Keratinocyte (primary cell): ENCODE results near the gene RASEF. TPM values are rescaled to one million over a fixed set of nuclear protein-coding genes. Genes with fewer than 3 reads are reported as not detected.

Source experiments
- DNase-seq: peaks from one replicate; pipeline ENCODE4 v3.0.0-alpha.2; 2011; ENCODE audit warnings: low read depth, missing footprints, low spot score
- FAIRE-seq: peaks from 2 replicates; lab custom pipeline; 2011; peaks lifted over from hg19 to GRCh38; lab: Jason Lieb, UNC
- H2AFZ ChIP-seq: 2 replicates; pipeline ENCODE4 v1.6.0; 2012; ENCODE audit warnings: low read length, control low read depth, inconsistent platforms; ENCODE audit not compliant: control insufficient read depth
- H3K27ac ChIP-seq: 2 replicates; pipeline ENCODE4 v1.5.1; 2011; ENCODE audit warnings: low read length; ENCODE audit not compliant: control insufficient read depth, insufficient read depth
- H3K27me3 ChIP-seq: 3 replicates; pipeline ENCODE4 v1.6.0; 2011; ENCODE audit warnings: low read length; ENCODE audit not compliant: control insufficient read depth, insufficient read depth; ENCODE audit errors: extremely low read depth
- H3K36me3 ChIP-seq, 2 experiments: 2 replicates in 1 of 2; 3 replicates in 1 of 2; pipeline ENCODE4 v1.5.1; 2011; ENCODE audit warnings: low read length in 2 of 2, mild to moderate bottlenecking in 1 of 2; ENCODE audit not compliant: control insufficient read depth in 2 of 2, insufficient read depth in 2 of 2; ENCODE audit errors: extremely low read depth in 1 of 2
- H3K4me1 ChIP-seq: 3 replicates; pipeline ENCODE4 v1.5.1; 2011; ENCODE audit warnings: low read length; ENCODE audit not compliant: control insufficient read depth, insufficient read depth; ENCODE audit errors: extremely low read depth
- H3K4me2 ChIP-seq: 3 replicates; pipeline ENCODE4 v1.6.0; 2011; ENCODE audit warnings: low read depth, low read length; ENCODE audit not compliant: control insufficient read depth, insufficient read depth; ENCODE audit errors: extremely low read depth
- H3K4me3 ChIP-seq, 3 experiments: fragments of 200-600 bp in 1 of 3; sonication (generic) in 1 of 3; 2 replicates in 2 of 3; 3 replicates in 1 of 3; pipeline ENCODE4 v1.5.1; 2011 to 2016; ENCODE audit warnings: low read length in 3 of 3, mild to moderate bottlenecking in 3 of 3, control low read depth in 2 of 3, inconsistent platforms in 1 of 3, low read depth in 1 of 3, mixed read lengths in 1 of 3, mixed run types in 1 of 3, moderate library complexity in 1 of 3; ENCODE audit not compliant: control insufficient read depth in 2 of 3, insufficient read depth in 2 of 3; ENCODE audit errors: extremely low read depth in 1 of 3
- H3K79me2 ChIP-seq: 2 replicates; pipeline ENCODE4 v1.6.0; 2012; ENCODE audit warnings: low read length; ENCODE audit not compliant: control insufficient read depth, insufficient read depth
- H3K9ac ChIP-seq: 3 replicates; pipeline ENCODE4 v1.6.0; 2011; ENCODE audit warnings: low read length; ENCODE audit not compliant: control insufficient read depth, insufficient read depth; ENCODE audit errors: extremely low read depth
- H3K9me1 ChIP-seq: 3 replicates; pipeline ENCODE4 v1.6.0; 2011; ENCODE audit warnings: low read length; ENCODE audit not compliant: control insufficient read depth, insufficient read depth; ENCODE audit errors: extremely low read depth
- H3K9me3 ChIP-seq: 2 replicates; pipeline ENCODE4 v1.5.1; 2012; ENCODE audit warnings: low read depth, low read length; ENCODE audit not compliant: control insufficient read depth
- H4K20me1 ChIP-seq: 3 replicates; pipeline ENCODE4 v1.6.0; 2011; ENCODE audit warnings: low read length; ENCODE audit not compliant: control insufficient read depth, insufficient read depth; ENCODE audit errors: extremely low read depth
- EZH2 ChIP-seq: IDR thresholded peaks from one replicate; pipeline ENCODE4 v1.6.1; 2012; ENCODE audit warnings: inconsistent platforms, mild to moderate bottlenecking, low read length, moderate library complexity
- dilution Hi-C: fragments of 300-500 bp; cut with MboI; formaldehyde crosslinking; loops from one replicate; pipeline ENCODE4 v1.7.0; 2020; ENCODE audit warnings: low sequenced_read_pairs; ENCODE audit not compliant: extremely low pct_ligation_motif_present
- polyA plus RNA-seq, 5 experiments: library from polyadenylated mRNA; depleted of rRNA in 3 of 5; stranded (reverse) in 3 of 5; stranded (forward) in 1 of 5; unstranded in 1 of 5; fragments of >200 nt; gene quantifications; 1 replicate in 1 of 5; 2 replicates in 3 of 5; 3 replicates in 1 of 5; pipeline versions ENCODE4 v1.2.1 to v1.2.3, GENCODE V29; 2011 to 2012; ENCODE audit warnings: missing spikeins in 2 of 5, low read depth in 1 of 5, low replicate concordance in 1 of 5
- TF ChIP-seq, protein P1 (sequence below), 3 experiments: IDR thresholded peaks in 1 of 3; conservative IDR thresholded peaks in 1 of 3; optimal IDR thresholded peaks in 1 of 3; 2 replicates in 2 of 3; 3 replicates in 1 of 3; pipeline versions ENCODE3 to v1.5.1; 2011; ENCODE audit warnings: low read length in 3 of 3, mild to moderate bottlenecking in 3 of 3, moderate library complexity in 2 of 3, control low read depth in 1 of 3, inconsistent platforms in 1 of 3; ENCODE audit not compliant: insufficient read depth in 2 of 3; ENCODE audit errors: extremely low read depth in 1 of 3

RASEF gene
- polyA plus RNA-seq, 1 donor (not counting 4 experiments of a cell fraction or from before 2014, with no cell fraction given), result 0.28 TPM

DNA sequence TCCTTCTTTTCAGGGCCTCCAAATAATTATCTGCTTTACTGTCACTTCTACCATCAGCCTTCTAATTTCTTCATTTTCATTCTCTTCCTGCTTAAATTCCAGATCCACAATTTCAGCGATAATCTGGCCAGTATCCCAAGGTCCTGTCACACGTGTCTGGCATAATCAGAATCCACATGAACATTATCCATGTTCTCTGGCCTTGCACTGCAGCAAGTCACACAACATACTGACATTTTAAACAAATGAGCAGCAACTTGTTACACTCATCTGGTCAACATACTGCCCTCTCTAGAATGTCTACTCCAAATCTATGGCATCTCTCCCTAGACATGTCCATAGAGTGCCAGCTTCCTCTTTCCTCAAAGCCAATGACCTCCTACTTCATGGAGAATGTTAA is 43.8 kb upstream of the RASEF start:
- Histone ChIP-seq H3K9me3 (no peaks in the 10 kb centered on the region), H3K4me2 (no peak overlapping the region), H2AFZ (no peak overlapping the region), H3K27me3 (no peaks in the 10 kb centered on the region), H3K9me1 (no peaks in the 10 kb centered on the region), H3K4me1 (no peaks in the 10 kb centered on the region), H3K9ac (no peak overlapping the region), H3K4me3 (no peak overlapping the region), H4K20me1 (no peaks in the 10 kb centered on the region), H3K79me2 (no peaks in the 10 kb centered on the region), H3K27ac (no peak overlapping the region), H3K36me3 (no peaks in the 10 kb centered on the region)
- dilution Hi-C loops, result no loop called here
- no peak for FAIRE-seq
- DNase-seq, result no peak
- TF ChIP-seq, protein P1, sequence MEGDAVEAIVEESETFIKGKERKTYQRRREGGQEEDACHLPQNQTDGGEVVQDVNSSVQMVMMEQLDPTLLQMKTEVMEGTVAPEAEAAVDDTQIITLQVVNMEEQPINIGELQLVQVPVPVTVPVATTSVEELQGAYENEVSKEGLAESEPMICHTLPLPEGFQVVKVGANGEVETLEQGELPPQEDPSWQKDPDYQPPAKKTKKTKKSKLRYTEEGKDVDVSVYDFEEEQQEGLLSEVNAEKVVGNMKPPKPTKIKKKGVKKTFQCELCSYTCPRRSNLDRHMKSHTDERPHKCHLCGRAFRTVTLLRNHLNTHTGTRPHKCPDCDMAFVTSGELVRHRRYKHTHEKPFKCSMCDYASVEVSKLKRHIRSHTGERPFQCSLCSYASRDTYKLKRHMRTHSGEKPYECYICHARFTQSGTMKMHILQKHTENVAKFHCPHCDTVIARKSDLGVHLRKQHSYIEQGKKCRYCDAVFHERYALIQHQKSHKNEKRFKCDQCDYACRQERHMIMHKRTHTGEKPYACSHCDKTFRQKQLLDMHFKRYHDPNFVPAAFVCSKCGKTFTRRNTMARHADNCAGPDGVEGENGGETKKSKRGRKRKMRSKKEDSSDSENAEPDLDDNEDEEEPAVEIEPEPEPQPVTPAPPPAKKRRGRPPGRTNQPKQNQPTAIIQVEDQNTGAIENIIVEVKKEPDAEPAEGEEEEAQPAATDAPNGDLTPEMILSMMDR (optimal IDR thresholded peaks at IDR 0.05 in 1 of 3, IDR thresholded peaks at IDR 0.05 in 1 of 3, conservative IDR thresholded peaks at IDR 0.05 in 1 of 3; ENCODE audit: extremely low read depth in 1 of 3, insufficient read depth in 2 of 3, low read length in 3 of 3), result no peak
- no peak for TF ChIP-seq EZH2

DNA sequence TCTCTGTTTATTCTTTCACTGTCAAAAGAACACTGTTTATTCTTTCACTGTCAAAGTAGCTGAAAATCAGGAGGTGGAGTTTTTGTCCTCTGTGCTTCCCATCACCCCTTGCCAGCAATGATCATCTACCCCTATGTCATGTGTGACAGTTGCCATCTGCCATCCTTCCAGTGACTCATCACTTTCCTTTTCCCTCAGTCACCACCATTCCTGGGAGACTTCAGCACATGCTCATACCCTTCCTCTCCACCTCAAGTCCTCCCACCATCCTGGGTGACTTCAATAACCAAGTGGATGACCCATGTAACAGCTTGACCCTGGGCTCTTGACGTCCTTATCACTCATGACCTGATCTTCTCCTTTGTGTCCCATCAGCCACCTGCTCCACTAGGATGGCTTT is 43.3 kb upstream of the RASEF start:
- H3K27ac ChIP-seq, result no peak overlapping the region
- H3K27me3 ChIP-seq, result no peaks in the 10 kb centered on the region
- no peak overlapping the region for H3K9ac ChIP-seq
- H3K79me2 ChIP-seq, result no peaks in the 10 kb centered on the region
- no peaks in the 10 kb centered on the region for H3K4me1 ChIP-seq
- H3K4me3 ChIP-seq, result no peak overlapping the region
- TF ChIP-seq, protein P1 (optimal IDR thresholded peaks at IDR 0.05 in 1 of 3, IDR thresholded peaks at IDR 0.05 in 1 of 3, conservative IDR thresholded peaks at IDR 0.05 in 1 of 3; ENCODE audit: extremely low read depth in 1 of 3, insufficient read depth in 2 of 3, low read length in 3 of 3), result no peak
- TF ChIP-seq EZH2, result no peak
- FAIRE-seq (no peak), DNase-seq (no peak)
- H3K9me3 ChIP-seq, result no peaks in the 10 kb centered on the region
- H4K20me1 ChIP-seq, result no peaks in the 10 kb centered on the region
- H2AFZ ChIP-seq, result no peak overlapping the region
- dilution Hi-C loops, result no loop called here
- no peaks in the 10 kb centered on the region for H3K9me1 ChIP-seq
- H3K4me2 ChIP-seq, result no peak overlapping the region
- no peaks in the 10 kb centered on the region for H3K36me3 ChIP-seq
